Neuron (in vitro differentiated cells): ENCODE results near the gene RAB5IF.
"Not testable (repeated sequence)": the region's sequence is repeated elsewhere in the genome, so short reads cannot be mapped to it uniquely, and the experiment has no call there.

Source experiments
- H2AFZ ChIP-seq: one replicate; pipeline ENCODE4 v1.6.1; 2013; ENCODE audit warnings: low read depth, mild to moderate bottlenecking, inconsistent platforms, low read length, moderate library complexity
- H3K27me3 ChIP-seq: one replicate; pipeline ENCODE4 v1.6.1; 2013; ENCODE audit warnings: low read length; ENCODE audit not compliant: insufficient read depth
- H3K36me3 ChIP-seq: one replicate; pipeline ENCODE4 v1.6.1; 2013; ENCODE audit warnings: low read length; ENCODE audit not compliant: insufficient read depth
- H3K4me1 ChIP-seq: one replicate; pipeline ENCODE4 v1.6.1; 2013; ENCODE audit warnings: low read length; ENCODE audit not compliant: insufficient read depth
- H3K4me3 ChIP-seq: 2 replicates; pipeline ENCODE4 v1.5.1; 2013; ENCODE audit warnings: mild to moderate bottlenecking, low read length, moderate library complexity
- H3K9me3 ChIP-seq: one replicate; pipeline ENCODE4 v1.6.1; 2013; ENCODE audit warnings: low read length

The RAB5IF gene

DNA sequence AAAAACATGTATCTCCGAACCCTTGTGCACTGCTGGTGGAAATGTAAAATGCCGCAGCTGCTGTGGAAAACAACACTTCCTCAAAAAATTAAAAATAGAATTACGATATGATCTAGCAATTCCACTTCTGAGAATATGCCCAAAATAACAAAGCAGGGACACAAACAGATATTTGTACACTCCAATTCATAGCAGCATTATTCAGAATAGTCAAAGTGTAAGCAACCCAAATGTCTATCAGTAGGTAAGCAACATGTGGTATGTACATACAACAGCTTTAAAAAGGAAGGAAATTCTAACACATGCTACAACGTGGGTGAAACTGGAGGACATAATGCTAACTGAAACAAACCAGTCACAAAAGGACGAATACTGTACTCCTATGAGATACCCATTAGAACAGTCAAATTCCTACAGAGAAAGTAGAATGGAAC, 5.7 kb upstream of the RAB5IF start:
- Histone ChIP-seq H3K27me3 (no peaks in the 10 kb centered on the region), H3K4me3 (no peak overlapping the region), H3K36me3 (peaks cover 3% of the 10 kb centered on the region), H2AFZ (no peak overlapping the region), H3K9me3 (no peaks in the 10 kb centered on the region), H3K4me1 (peaks cover under 1% of the 10 kb centered on the region)

DNA sequence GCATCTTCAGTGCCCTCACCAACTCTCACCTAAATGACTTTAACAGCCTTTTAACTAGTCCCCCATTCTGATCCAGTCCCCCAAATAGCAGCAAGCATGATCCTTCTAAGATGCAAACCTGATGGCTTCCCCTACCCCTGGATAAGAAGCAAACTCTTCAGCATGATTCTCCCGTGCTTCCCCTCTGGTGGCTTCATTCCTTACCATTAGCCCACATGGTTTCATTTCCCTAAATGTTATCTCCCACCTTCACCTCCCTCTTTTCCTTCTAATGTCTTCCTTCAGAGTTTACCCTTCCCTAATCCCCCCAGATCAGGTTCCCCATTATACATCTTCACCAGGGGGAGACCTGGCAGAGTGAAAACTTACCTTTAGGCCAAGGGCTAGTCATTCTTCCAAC, 4.0 kb upstream of the RAB5IF start:
- no peaks in the 10 kb centered on the region for H3K36me3 ChIP-seq
- H3K9me3 ChIP-seq: no peaks in the 10 kb centered on the region
- H3K4me1 ChIP-seq: peaks cover 5% of the 10 kb centered on the region
- no peak overlapping the region for H2AFZ ChIP-seq
- H3K27me3 ChIP-seq: no peaks in the 10 kb centered on the region
- H3K4me3 ChIP-seq: no peak overlapping the region

DNA sequence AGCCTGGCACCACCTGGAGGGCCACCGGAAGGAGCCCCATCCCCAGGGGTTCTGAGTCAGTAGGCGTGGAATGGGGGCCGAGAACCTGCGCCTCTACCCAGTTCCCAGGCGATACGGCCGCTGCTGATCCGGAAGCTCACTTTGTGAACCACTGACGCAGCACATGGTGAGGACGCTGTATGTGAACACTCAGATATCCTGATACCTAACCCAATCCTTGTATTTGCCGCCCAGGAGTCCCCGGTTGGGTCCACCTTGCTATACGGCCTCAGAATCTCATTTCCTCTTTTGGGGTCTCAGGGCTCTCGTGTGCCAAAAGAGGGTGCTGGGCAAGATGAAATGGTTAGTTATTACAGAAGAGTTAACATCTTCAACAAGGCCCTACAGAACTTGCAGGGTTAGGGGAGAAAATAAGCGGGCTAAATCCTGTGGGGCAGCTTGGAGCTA, 604 bp upstream of the RAB5IF start:
- no peaks in the 10 kb centered on the region for H3K27me3 ChIP-seq
- H3K9me3 ChIP-seq: no peaks in the 10 kb centered on the region
- peak overlapping the region; percentile 36 for H3K4me3 ChIP-seq
- H2AFZ ChIP-seq: peak overlapping the region; percentile 57
- H3K36me3 ChIP-seq: peaks cover 19% of the 10 kb centered on the region
- peaks cover 10% of the 10 kb centered on the region for H3K4me1 ChIP-seq

DNA sequence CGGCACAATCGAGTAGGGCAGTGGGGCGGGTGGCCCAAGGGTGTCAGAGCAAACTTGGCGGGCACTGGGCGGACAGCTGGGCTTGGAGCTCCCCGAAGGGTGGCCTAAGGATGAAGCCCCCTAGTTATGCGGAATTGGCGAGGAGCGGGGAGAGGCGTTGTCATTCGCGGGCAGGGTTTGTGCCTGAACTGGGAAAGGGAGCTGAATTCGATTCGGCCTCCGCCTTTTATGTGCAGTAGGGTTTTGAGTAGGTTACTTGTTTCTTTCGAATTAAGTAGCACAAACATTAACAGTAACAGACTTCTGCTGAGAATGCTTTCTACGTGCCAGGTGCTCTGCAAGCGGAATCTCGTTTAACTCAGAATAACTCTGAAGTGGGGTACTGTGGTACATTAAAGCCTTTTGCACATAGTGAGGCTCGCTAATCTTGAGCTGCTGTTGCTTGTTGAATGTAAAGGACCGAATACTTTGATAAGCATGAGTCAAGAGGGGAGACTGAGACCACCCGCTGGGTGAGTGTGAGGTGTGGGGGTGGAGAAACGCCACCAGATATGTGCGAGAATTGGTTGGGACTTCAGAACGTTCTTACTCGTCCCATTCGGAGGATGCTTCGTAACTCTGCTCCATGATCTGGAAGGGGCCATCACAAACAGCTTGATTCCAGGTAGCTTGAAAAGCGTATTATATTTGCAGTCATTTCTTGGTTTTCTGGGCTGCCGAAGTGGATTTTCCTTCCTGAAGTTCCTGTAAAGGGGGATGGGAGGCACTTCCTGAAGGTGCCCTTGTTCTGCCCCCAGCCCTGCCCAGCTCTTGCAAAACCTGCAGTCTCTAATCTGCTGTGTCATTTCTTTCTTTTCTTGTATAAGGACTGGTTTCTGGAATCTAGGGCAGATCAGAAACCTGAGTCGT, 833 bp downstream of the RAB5IF start:
- no peaks in the 10 kb centered on the region for H3K9me3 ChIP-seq
- H3K4me3 ChIP-seq: peak overlapping the region; percentile 88

DNA sequence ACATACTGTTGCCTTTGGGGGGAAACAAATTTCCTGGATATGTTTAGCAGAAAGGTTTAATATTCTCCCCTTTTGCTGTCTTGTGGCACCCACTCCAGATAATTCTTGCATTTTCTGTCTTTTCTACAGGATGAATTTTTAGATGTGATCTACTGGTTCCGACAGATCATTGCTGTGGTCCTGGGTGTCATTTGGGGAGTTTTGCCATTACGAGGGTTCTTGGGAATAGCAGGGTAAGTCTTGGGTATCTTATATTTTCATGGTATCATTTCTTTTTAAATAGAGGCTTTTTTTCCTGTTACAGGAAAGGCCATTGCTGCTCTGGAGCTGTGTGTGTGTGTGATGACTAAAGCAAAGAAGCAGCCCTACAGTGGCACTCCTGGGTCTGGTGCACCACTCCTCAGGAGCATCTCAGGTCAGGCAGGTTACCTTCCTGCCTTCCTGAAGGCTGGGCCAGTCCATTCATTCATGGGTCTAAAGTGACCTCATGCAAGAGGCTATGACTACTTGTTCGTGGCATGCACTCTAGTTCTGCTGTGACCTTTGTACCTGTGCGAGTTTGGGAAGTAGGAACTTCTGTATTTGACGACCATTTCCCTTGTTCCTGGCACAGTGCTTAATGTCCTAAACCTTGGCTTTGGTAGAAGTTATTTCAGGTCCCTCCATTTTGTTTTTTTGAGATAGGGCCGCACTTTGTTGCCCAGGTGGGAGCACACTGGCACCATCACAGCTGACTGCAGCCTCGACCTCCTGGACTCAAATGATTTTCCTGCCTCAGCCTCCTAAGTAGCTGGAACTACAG, 2.2 kb downstream of the RAB5IF start:
- peaks cover 10% of the 10 kb centered on the region for H3K4me1 ChIP-seq
- H3K4me3 ChIP-seq: no peak overlapping the region
- H3K36me3 ChIP-seq: peaks cover 39% of the 10 kb centered on the region
- no peaks in the 10 kb centered on the region for H3K9me3 ChIP-seq
- H3K27me3 ChIP-seq: no peaks in the 10 kb centered on the region
- no peak overlapping the region for H2AFZ ChIP-seq

More for the DNA sequence above, 833 bp downstream of the RAB5IF start:
- Histone ChIP-seq H2AFZ (no peak overlapping the region), H3K4me1 (peaks cover 10% of the 10 kb centered on the region), H3K36me3 (peaks cover 26% of the 10 kb centered on the region), H3K27me3 (no peaks in the 10 kb centered on the region)

DNA sequence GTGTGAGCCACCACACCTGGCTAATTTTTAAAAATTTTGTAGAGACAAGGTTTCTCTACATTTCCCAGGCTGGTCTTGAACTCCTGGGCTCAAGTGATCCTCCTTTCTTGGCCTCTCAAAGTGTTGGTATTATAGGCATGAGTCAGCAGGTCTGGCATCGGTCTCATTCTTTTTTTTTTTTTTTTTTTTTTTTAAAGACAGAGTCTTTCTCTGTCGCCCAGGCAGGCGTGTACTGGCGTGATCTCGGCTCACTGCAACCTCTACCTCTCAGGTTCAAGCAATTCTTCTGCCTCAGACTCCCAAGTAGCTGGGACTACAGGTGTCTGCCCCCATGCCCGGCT, 2.8 kb downstream of the RAB5IF start:
- not testable (repeated sequence) for H2AFZ ChIP-seq, H3K9me3 ChIP-seq, H3K4me3 ChIP-seq, H3K27me3 ChIP-seq
- Histone ChIP-seq H3K4me1 (peaks cover 10% of the 10 kb centered on the region), H3K36me3 (peaks cover 39% of the 10 kb centered on the region)

DNA sequence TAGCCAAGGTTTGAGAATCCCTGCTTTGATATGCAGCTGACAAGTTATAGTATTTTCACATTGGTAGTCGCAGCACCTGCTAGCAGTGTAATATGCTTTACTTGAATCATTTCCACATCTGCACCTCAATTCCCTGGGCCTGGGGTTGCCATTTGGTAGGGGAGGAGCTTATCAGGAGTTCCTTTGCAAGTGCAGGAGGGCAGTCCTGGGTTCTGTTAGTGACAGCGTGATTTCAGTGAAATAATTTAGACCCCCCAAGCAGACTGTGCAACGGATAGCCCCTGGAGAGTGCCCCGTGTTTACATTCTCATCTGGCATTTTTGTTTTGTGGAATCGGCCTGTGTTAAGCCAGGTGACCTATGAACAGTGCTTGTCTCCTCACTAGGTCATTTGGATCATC, 6.0 kb downstream of the RAB5IF start:
- Histone ChIP-seq H3K9me3 (no peaks in the 10 kb centered on the region), H3K36me3 (peaks cover 54% of the 10 kb centered on the region), H3K27me3 (no peaks in the 10 kb centered on the region), H2AFZ (no peak overlapping the region), H3K4me3 (no peak overlapping the region), H3K4me1 (peaks cover 5% of the 10 kb centered on the region)

DNA sequence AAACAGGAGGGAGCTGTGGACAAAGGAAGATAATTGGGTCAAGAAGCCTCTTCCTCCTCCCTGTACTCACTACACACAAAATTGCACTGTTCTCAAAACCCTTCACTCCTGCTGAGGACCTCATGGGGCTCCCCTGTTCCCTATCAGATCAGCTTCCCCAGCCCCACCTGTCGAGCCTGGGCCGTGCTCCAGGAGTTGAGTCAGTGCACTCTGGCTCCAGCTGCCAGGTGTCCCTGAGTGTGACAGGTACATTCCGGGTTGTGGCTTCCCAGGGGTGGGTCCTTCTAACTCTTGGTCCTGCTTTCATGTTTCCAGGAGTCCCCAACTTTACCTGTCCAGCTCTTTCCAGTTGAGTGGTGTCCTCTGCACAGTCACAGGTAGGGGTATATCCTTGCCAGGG, 8.4 kb downstream of the RAB5IF start:
- Histone ChIP-seq H2AFZ (no peak overlapping the region), H3K4me1 (no peaks in the 10 kb centered on the region), H3K36me3 (peaks cover 44% of the 10 kb centered on the region), H3K27me3 (no peaks in the 10 kb centered on the region), H3K9me3 (no peaks in the 10 kb centered on the region), H3K4me3 (no peak overlapping the region)

DNA sequence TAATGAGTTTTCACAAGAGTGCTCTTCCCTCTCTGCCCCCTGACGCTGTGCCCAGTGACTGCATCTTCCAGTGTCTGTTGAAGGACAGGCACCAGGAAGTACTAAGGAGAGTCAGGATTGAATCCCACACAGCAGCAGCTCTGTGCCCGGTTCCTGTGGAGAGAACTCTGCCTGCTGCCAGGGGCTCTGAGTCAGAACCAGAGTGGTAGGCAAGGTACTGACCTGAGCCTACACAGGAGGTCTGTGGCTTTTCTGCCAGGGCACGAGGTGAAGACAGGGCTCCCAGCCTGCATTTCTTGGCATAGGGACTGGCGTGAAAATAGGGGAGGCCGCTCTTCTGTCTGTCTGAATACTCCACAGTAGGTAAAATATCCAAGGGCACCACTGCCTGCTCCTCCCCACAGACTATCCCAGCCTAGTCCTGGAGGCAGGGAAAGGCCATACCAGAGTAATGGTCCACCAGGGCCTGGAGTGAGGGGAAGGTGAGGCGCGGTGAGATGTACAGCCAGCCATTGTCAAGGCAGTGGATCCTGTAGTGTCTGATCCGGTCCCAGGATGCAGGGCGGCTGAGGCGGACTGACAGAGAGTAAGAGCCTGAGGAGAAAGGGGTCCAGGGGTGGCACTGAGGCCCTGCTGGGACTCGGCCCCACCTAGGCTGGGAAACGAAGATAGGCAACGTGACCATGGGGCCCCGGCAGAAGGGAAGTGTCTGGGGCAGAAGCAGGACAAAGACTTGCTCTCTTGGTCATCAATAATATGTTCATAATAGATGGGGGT, 9.4 kb downstream of the RAB5IF start:
- H3K36me3 ChIP-seq: peaks cover 35% of the 10 kb centered on the region
- H2AFZ ChIP-seq: no peak overlapping the region
- H3K9me3 ChIP-seq: no peaks in the 10 kb centered on the region
- no peaks in the 10 kb centered on the region for H3K4me1 ChIP-seq
- H3K4me3 ChIP-seq: no peak overlapping the region
- H3K27me3 ChIP-seq: no peaks in the 10 kb centered on the region

DNA sequence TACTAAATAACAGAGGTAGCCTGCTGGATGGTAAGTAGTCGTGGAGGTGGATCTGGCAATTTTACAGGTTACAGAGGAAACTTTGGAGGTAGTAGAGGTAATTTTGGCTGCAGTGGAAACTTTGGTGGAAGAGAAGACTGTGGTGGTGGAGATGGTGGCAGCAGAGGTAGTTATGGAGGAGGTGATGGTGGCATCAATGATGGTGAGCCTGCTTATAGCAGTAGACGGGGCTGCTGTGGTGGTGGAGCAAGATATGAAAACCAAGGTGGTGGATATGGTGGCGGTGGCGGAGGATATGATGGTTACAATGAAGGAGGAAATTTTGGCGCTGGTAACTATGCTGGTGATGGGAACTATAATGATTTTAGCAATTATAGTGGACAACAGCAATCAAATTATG, 15.3 kb downstream of the RAB5IF start:
- no peaks in the 10 kb centered on the region for H3K9me3 ChIP-seq

DNA sequence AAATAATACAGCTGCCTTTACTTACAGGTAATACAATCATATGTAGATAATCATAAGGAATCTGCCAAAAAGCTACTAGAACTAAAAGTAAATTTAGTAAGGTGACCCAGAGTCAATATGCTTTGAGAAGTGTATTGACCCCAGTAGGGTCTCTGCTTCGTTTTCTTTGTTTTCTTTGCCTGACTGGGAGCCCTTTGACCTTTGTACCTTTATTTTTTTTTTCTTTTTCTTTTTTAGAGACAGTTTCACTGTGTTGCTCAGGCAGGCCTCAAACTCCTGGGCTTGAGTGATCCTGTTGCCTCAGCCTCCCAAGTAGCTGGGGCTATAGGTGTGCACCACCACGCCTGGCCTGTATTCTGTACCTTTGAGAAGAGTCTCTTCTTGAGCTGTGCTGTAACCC, 17.9 kb downstream of the RAB5IF start:
- Histone ChIP-seq H2AFZ (no peak overlapping the region), H3K4me3 (no peak overlapping the region), H3K27me3 (no peaks in the 10 kb centered on the region), H3K36me3 (no peaks in the 10 kb centered on the region), H3K4me1 (peaks cover 2% of the 10 kb centered on the region), H3K9me3 (no peaks in the 10 kb centered on the region)

More for the DNA sequence above, 15.3 kb downstream of the RAB5IF start:
- no peaks in the 10 kb centered on the region for H3K27me3 ChIP-seq
- peaks cover 2% of the 10 kb centered on the region for H3K4me1 ChIP-seq
- no peaks in the 10 kb centered on the region for H3K36me3 ChIP-seq
- no peak overlapping the region for H3K4me3 ChIP-seq
- no peak overlapping the region for H2AFZ ChIP-seq

DNA sequence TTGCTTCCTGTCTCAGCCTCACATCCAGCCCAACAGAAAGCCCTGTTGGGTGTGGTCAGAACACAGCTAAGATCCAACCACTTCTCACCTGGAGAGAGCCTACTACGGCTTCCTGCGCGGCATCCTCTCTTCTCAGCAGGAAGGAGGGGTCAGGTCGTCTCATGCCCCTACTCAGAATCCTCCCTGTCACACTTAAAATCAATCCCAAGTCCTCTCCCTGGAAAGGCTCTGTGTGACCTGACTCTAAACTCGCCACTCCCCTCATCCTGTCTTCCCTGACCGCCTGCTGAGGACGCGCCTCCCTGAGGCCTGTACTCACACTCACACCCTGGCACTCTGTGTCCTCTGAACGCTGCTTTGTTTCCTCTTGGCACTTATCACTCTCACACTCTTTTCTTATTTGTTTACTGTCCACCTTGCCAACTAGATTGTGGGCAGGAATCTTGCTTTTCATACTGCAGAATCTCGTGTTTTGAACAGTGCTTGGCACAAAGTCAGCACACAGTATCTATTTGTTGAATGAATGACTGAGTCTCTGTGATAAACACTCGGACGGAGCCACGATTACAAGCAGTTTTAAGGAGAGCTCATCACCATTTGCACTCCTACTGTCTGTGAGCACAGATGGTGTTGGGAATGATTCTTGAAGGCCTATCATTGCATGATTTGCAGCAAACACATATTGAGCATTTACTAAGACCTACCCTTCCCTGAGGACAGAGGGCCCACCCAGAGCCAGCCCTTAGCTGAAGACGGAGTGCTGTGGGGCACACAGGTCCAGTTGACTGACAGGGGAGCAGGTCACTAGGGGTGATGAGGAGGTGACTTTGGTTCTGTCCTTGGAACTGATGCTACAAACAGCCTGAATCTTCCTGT, 18.7 kb downstream of the RAB5IF start:
- Histone ChIP-seq H3K9me3 (no peaks in the 10 kb centered on the region), H2AFZ (no peak overlapping the region), H3K4me1 (peaks cover 2% of the 10 kb centered on the region), H3K36me3 (no peaks in the 10 kb centered on the region), H3K4me3 (no peak overlapping the region), H3K27me3 (no peaks in the 10 kb centered on the region)
